IPS DF 19.7 (cell line): Measurements from ENCODE around the gene ZBTB40.

ENCODE experiments used
- DNase-seq: peaks from one replicate; pipeline ENCODE4 v3.0.0-alpha.2; 2013; ENCODE audit warnings: low read depth, low spot score

Gene ZBTB40

DNA sequence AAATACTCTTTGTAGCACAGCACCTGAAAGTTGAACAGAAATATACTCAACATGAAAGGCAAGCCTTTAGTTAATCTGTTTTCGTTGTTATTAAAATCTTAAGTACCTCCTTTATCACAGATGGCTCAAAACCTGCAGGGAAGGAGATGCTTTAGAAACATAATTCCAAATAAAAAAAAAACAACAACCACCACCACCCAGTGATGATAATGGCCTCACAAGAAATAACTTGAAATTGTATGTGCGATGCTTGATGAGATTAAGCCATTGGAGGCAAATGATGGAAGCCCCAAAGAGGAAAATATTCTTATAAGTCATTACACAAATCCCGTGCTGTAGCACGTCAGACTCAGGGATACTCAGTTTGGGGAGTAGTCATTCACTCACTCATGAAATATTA is 24.9 kb upstream of the ZBTB40 start:
- DNase-seq, result no peak

- DNase-seq, result no peak
Measured at GRCh38 chr1:22428672-22429071, 23.0 kb upstream of the ZBTB40 start.

DNA sequence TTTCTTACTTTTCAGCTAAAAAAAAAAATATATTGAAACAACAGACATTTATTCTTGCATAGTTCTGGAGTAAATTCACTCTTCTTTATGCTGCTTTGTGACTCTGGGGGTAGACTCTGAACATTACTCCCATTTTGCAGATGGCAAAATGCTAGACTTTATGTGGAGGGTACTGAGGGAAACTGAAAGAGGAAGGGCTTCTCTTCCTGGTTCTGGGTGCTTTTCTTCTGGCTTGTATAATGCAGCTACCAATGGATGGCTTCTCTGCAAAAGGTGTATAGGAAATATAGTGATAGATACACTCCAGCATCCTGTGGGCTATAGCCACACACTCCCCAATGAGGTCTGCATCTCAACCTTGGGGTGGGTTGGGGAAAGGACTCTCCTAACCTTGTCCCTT is 19.7 kb upstream of the ZBTB40 start:
- no peak for DNase-seq

DNA sequence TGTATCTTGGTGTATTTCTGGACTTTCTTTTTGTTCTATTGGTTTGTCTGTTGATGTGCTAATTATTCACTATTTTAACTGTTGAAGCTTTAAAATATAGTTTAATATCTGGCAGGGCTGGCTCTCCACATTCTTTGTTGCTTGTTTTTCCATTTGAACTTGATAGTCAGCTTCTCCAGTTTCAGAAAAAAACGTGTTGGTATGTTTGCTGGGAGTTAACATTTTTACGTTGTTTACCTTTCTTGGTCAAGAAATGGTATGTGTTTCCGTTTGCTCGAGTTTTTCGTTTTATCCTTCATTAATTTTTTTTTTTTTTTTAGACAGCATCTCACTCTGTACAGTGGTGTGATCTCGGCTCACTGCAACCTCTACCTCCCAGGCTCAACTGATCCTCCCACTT is 16.9 kb upstream of the ZBTB40 start:
- DNase-seq, result no peak

GRCh38 chr1:22436948-22437347 is 14.7 kb upstream of the ZBTB40 start:
- no peak for DNase-seq

DNA sequence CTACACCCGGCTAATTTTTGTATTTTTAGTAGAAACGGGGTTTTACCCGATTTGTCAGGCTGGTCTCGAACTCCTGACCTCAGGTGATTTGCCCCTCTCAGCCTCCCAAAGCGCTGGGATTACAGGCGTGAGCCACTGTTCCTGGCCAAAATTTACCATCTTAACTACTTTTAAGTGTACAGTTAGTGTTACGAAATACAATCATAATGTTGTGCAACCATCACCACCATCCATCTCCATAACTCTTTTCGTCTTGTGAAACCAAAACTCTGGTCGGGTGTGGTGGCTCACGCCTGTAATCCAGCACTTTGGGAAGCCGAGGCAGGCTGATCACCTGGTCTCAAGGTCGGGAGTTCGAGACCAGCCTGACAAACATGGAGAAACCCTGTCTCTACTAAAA is 14.1 kb upstream of the ZBTB40 start:
- DNase-seq, result no peak

DNA sequence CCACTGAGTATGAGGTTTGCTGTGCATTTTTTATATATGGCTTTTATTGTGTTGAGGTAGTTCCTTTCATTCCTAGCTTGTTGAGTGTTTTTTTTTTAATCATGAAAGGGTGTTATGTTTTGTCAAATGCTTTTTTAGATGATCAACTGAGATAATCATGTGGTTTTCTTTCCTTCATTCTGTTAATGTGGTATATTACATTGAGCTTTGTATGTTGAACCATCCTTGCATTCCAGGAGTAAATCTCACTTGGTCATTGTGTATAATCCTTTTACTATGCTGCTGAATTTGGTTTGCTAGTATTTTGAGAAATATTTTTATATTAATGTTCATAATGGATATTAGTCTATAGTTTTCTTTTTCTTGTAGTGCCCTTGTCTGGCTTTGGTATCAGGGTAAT is 11.1 kb upstream of the ZBTB40 start:
- DNase-seq, result no peak

DNA sequence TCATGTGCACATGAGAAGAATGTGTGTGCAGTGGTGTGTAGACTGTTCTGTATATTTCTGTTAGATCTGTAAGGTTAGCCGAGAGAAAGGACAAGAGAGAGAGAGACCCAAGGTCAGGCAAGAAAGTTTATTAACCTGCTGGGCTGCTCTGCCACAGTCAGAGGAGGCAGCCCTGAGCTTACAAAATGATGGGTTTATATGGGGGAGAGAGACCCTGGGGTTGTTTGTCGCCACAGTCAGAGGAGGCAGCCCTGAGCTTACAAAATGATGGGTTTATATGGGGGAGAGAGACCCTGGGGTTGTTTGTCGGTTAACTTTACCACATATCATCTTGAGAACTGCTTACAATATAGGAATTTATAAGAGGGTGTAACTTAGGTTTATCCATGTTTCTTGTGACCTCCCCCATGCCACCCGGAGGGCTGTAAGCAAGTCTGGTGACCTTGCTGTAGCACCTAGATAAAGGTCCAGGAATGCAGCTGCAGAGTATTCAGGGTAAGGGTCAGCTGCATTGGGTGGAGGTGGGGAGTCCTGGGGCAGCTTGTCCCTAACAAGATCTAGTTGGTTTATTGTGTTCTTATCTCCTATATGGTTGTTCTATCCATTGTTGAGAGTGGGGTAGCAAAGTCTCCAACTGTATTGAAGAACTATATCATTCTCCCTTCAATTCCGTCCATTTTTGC is 9.3 kb upstream of the ZBTB40 start:
- DNase-seq, result no peak

- no peak for DNase-seq
Measured at GRCh38 chr1:22443332-22443731, 8.3 kb upstream of the ZBTB40 start.

DNA sequence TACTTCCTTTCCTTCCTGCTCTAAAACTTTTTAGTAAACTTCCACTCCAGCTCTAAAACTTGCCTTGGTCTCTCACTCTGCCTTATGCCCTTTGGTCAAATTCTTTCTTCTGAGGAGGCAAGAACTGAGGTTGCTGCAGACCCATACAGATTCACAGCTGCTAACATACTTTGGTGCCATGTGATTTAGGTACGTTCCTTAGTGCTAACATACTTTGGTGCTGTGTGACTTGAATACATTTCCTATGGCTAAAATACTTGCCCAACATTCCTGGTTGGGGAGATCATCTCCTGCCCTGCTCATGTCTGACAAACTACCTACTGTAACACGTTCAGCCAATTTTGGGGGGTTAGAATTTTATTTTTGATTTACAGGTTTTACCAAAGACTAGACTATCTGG is 6.8 kb upstream of the ZBTB40 start:
- DNase-seq, result no peak

DNA sequence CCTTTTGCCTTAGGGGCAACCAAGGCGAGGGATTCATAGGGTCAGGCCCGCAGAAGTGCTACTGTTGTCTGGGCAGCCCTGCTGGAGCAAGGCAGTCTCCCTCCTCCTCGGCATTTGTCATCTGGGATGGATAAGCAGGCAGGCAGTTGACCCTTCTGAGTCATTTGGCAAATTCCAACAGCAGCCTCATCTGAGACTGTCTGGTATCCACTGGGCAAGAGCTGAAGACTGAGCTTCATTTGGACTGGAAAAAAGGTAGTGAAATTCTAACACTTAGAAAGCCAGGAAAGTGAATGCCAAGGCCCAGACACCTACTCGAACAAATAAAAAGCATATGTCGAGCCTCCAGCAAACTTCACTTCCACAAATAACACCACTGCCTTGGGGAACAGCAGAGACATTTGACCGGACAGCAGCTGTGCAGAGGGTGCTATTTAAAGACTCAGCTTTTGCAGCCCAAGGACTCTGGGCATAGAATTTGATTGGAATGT is 4.0 kb upstream of the ZBTB40 start:
- DNase-seq, result no peak

- DNase-seq, result no peak
Measured at GRCh38 chr1:22449636-22450035, 2.0 kb upstream of the ZBTB40 start.

DNA sequence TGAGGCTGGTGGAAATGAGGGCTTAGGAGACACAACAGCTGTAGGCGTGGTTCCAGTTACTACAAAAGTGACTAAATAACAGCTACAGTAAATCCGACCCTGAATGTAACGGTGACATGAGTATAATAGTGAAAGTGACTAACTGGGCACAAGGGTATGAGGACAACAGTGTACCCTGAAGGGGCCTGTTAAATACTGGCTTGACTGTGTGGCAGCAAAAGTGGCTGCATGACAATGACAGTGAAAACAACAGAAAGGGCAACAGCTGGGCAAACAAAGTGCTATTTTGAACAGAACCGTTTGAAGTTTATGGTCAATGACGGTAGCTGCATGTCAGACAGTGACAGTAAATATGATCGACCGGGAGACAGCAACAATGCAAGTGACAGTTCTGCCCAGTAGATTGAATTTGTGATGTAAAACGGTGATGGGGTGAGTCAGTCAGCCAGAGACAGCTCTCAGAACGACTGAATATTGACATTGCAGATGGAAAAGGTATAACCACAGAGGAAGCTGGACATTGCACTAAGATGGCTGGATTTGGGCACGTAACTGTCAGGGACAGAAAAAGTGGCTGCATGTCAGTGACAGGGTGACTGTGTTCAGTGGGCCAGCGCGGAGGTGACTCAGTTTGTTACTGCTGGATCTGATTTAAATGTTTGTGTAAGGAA is 1.2 kb upstream of the ZBTB40 start:
- DNase-seq, result no peak

GRCh38 chr1:22452481-22452957 is 868 bp downstream of the ZBTB40 start:
- DNase-seq, result no peak

DNA sequence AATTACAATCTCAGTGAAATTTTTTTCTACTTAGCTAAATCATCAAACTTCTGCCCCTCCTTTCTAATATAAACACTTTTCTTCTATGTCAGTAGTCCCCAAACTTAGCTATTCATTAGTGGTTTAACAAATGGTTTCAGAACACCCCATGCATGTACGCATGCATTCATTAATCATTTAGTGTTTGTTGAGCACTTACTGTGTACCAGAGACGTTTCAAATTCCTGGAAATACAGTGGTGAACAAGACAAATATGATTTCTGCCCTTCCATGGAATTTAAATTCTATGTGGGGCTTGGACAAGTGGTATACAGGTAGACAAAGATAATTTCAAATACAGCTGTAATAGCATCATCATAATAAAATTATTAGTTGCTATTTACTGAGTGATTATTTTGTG is 1.5 kb downstream of the ZBTB40 start:
- DNase-seq, result no peak

DNA sequence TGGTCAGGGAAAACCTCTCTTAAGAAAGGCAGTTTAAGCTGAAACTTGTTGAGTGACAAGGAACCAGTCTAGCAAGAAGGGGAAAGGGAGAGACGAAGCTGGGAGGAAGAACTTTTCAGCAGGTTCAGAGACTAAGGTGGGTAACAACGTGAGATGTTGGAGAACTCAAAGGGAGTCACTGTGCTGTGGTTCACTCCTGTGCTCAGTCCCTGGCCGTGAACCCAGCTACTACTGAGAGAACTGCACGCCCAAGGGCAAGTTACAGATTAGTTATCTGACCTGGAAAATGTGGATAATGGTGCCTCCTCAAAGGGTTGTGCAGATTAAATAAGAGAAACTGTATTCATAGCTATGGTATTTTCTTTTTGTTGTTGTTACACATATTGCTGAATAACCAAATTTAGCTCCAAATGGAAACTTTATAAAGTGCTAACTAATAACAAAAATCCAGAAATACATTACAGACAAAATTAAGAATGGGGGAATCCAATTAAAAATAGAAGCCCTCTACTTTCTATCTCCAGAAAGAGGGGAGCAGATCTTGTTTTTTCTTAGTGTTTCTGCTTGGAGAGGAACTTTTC is 2.9 kb downstream of the ZBTB40 start:
- no peak for DNase-seq

- DNase-seq, result no peak
Measured at GRCh38 chr1:22457345-22457744, 5.7 kb downstream of the ZBTB40 start.

DNA sequence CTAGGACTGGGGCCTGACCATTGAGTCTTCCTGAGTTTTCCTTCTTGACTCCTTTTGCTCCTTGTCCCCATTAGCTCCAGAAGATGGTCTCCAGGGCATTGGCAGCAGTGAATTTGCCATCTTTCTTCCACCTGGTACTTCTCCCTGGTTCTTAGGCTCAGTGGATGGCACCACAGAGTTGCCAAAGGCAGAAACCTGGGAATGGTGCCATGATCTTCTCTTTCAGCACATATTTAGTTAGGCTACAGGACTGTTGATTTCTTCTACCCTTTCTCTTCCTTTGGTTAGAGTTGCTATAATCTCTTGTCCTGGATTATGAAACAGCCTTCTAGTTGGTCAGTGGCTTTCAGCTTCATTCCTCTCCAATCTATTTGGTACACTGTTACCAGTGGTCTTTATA is 6.2 kb downstream of the ZBTB40 start:
- DNase-seq, result no peak

DNA sequence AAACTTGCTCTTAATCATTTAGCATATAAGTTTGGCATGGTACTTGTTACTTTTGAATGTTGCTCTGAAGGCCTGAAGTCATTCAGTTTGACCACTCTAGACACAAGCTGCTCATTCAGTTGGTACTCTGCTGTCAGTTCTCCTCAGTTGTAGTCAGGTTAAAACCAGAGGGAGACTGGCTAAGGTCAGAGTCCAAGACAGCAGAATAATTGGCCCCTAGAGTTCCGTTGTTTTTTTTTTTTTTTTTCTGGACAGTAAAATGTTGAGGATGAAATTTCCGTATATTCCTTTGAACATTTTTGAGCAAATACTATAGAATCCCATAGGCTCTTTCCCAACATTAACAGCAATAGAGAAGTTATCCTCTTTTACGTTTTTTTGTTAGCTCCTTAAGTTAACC is 9.4 kb downstream of the ZBTB40 start:
- no peak for DNase-seq

- no peak for DNase-seq
Measured at GRCh38 chr1:22461678-22462527, 10.3 kb downstream of the ZBTB40 start.

GRCh38 chr1:22462928-22463327 is 11.3 kb downstream of the ZBTB40 start:
- DNase-seq, result no peak

GRCh38 chr1:22465015-22465565 is 13.4 kb downstream of the ZBTB40 start:
- no peak for DNase-seq
